CD4-positive, alpha-beta T cell treated with Interferon alpha-2 for 1 hour (primary cell): ENCODE measurements around the gene SLIRP.
A peak's percentile ranks its signal among the peaks of the same experiment; 100 is the strongest.
"Not testable (repeated sequence)": the region's sequence is repeated elsewhere in the genome, so short reads cannot be mapped to it uniquely, and the experiment has no call there.

Source experiments
- DNase-seq, 2 donors: peaks; one replicate each; pipeline ENCODE4 v3.0.0-alpha.2; 2020 to 2022

SLIRP gene

GRCh38 chr14:77746064-77746702 lies 38.3 kb downstream of the SLIRP start:
- DNase-seq, result no peak

DNA sequence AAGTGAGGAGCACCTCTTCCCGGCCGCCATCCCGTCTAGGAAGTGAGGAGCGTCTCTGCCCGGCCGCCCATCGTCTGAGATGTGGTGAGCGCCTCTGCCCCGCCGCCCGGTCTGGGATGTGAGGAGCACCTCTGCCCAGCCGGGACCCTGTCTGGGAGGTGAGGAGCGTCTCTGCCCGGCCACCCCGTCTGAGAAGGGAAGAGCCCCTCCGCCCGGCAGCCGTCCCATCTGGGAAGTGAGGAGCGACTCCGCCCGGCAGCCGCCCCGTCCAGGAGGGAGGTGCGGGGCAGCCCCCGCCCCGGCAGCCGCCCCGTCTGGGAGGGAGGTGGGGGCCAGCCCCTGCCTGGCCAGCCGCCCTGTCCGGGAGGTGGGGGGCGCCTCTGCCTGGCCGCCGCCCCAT lies 39.5 kb downstream of the SLIRP start:
- DNase-seq, result not testable (repeated sequence)

- DNase-seq, result no peak
Observed at GRCh38 chr14:77752266-77752665, 44.4 kb downstream of the SLIRP start.

DNA sequence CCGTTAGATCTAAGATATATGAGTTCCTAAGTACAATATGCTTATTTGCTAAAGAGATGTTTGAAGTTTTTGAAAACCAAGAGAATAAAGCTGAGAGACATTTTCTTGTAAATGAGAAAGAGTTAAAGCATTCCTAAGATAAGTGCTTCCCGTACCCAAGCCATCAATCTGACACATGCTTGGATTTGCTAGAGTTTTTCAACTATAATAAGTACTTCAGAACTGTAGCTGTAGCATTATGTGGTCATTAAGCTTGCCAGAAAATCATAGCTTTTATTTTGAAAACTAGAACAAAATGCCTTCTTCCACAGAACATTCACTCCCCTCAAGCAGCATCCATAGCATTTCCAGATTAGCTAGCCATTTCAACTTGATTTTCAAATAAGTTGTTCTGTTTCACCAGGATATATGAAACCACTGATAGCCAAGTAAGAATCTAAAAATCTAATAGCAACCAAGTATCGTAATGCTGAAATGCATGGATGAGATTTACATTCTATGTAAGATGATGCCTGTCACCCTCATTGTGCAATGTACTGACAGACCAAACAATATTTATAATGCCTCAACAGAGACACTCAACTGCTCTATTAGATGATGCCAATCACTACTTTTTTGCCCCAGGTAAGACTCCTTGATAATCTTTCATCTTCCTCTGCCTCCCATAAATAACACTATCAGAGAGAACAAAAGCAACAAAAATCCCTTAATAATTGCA lies 45.1 kb downstream of the SLIRP start:
- DNase-seq, result no peak

DNA sequence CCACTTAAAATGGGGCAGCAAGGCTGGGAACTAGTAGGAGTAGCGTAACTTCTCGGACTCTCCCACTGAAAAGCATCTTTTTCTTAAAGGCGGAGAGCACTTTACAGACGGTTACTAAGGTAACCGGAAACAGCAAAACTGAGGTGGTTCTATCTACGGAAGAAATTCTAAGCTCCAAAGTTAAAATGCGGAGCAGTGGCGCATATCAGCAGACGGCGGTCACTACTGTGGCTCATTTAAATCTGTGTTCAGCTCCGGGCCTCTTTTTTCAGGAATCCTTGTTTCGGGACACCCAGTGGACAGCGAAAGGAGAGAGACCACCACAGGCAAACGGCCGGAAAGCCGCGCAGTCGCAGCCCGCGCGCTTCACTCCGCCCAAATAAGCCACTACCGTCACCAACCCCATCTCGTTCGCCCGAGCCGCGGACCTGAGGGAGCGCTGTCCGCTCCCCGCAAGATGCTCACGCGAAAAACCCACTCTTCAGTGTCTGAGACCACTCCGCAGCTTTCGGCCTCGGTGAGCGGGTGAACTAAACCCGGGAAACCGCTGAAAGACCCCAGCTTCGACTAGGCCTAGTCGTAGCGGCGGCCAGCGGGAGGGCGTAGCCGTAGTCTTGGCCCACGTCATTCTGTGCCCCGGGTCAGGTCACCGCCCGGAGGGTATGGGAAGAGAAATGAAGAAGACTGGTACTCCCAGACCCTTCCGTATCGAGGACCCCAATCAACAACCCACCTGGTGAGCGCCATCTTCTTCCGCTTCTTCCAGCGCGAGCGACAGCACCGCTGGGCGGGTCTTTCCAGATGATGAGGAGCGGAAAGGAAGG lies 52.7 kb downstream of the SLIRP start, which contains the start of gene SNW1:
Gene SNW1 (minus strand): TSS at position 776 of the 824 bp plus-strand sequence. CDS start 29 bp downstream, at position 747.
- DNase-seq, result peak; percentile 94 to 95

- DNase-seq, result no peak
Observed at GRCh38 chr14:77761205-77761931, 53.5 kb downstream of the SLIRP start.

DNA sequence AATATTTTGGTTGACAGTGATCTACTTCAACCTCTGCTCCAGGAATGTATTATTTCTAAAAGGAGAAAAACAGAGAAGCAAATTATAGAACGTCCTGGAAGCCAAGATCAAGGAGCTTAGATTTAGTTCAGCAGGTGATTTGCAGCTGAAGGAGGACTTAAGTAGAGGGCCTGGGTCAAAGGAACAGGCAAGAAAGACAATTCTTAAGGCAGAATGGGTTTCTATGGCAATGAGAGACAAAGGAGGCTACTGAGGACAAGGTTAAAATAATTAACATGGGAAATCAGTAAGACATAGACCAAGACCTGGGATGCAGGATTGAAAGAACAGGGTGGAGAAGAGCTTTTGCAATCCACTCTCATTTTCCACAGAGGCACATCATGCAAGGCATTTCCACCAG lies 55.4 kb downstream of the SLIRP start:
- DNase-seq, result no peak

DNA sequence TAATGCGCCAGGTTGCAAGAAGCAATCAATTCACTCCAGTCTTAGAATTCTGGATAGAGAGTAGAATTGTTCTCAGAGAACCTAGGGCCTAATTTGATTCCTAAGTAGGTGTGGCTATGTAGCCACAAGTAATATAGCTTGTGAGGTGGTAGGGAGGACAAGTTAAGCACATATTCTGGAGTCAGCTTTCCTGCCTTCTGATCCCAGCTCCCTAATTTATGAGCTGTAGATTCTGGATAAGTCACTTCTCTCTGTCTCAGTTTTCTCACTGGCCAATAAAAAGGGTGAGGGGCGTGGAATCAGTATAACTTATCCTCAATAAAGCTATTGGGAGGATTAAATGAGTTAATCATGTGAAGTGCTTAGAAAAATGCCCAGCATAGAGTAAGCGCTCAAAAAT lies 56.1 kb downstream of the SLIRP start:
- no peak for DNase-seq
